Measurements from ENCODE around the gene RBM7.

GRCh38 chr11:114362326-114362725 lies 38.1 kb upstream of the RBM7 start:
- TF ChIP-seq CTCF (IDR thresholded peaks at IDR 0.05) = no peak
- no peak for TF ChIP-seq POLR2A (IDR thresholded peaks at IDR 0.05)

All from thyroid gland (tissue), 4 donors.